HepG2 (cell line): ENCODE measurements around the gene NDRG2. TPM values are rescaled to one million over a fixed set of nuclear protein-coding genes. Genes with fewer than 3 reads are reported as not detected.

Experiments
- GABPB1 ChIP-seq: IDR thresholded peaks from 2 replicates; pipeline ENCODE4 v1.6.1; 2016; ENCODE audit warnings: mild to moderate bottlenecking, missing genetic modification reagents, moderate library complexity, missing compliant biosample characterization
- IKZF4 ChIP-seq: sonication (generic); formaldehyde crosslinking; IDR thresholded peaks from 2 replicates; pipeline ENCODE4 v1.5.1; 2020; ENCODE audit warnings: borderline replicate concordance, mild to moderate bottlenecking, low read depth, missing genetic modification reagents; ENCODE audit errors: not compliant biosample characterization
- RBFOX2 ChIP-seq: fragments of 200-400 bp; formaldehyde crosslinking; IDR thresholded peaks from 2 replicates; pipeline ENCODE4 v1.6.1; 2017; ENCODE audit warnings: low read depth, mild to moderate bottlenecking, low read length
- ZBTB21 ChIP-seq: sonication (generic); formaldehyde crosslinking; IDR thresholded peaks from 2 replicates; pipeline ENCODE4 v1.4.0; 2020; ENCODE audit warnings: missing genetic modification reagents
- ZNF12 ChIP-seq: sonication (generic); formaldehyde crosslinking; IDR thresholded peaks from 2 replicates; pipeline ENCODE4 v1.5.0; 2020; ENCODE audit warnings: missing genetic modification reagents
- ZNF317 ChIP-seq: sonication (generic); formaldehyde crosslinking; IDR thresholded peaks from 2 replicates; pipeline ENCODE4 v1.5.0; 2020; ENCODE audit warnings: mild to moderate bottlenecking, missing genetic modification reagents
- ZNF678 ChIP-seq: sonication (generic); formaldehyde crosslinking; IDR thresholded peaks from 2 replicates; pipeline ENCODE4 v1.4.0; 2020; ENCODE audit warnings: mild to moderate bottlenecking, missing genetic modification reagents
- polyA plus RNA-seq, 8 experiments: library from polyadenylated mRNA; depleted of rRNA in 3 of 8; stranded (reverse) in 7 of 8; unstranded in 1 of 8; fragments of >200 nt; fragmentation: Illumina TruSeq in 4 of 8; extraction: Trizol in 4 of 8; gene quantifications; 2 replicates each; pipeline versions ENCODE4 v1.2.1 to v1.2.3, GENCODE V29; 2011 to 2016; ENCODE audit warnings: low read depth in 4 of 8, missing spikeins in 1 of 8, mixed read lengths in 1 of 8; ENCODE audit not compliant: insufficient read depth in 1 of 8
- total RNA-seq, 5 experiments: library from RNA; depleted of rRNA; stranded (reverse); fragments of >200 nt; fragmentation: Illumina TruSeq; extraction: Trizol; gene quantifications; 2 replicates each; pipeline ENCODE4 v1.2.3, GENCODE V29; 2016; ENCODE audit warnings: low read depth in 1 of 5
- TF ChIP-seq, protein P1 (sequence below), 2 experiments: sonication (generic) in 1 of 2; formaldehyde crosslinking in 1 of 2; IDR thresholded peaks; 2 replicates each; pipeline versions ENCODE4 v1.4.0 to v1.6.1; 2016 to 2020; ENCODE audit warnings: borderline replicate concordance in 1 of 2, low read depth in 1 of 2, mild to moderate bottlenecking in 1 of 2, missing genetic modification reagents in 1 of 2
- TF ChIP-seq, protein P2 (sequence below): sonication (generic); formaldehyde crosslinking; IDR thresholded peaks from 2 replicates; pipeline ENCODE4 v1.5.1; 2020; ENCODE audit warnings: mild to moderate bottlenecking, moderate library complexity, missing genetic modification reagents
- TF ChIP-seq, protein P3 (sequence below): sonication (generic); formaldehyde crosslinking; IDR thresholded peaks from 2 replicates; pipeline ENCODE4 v1.4.0; 2020; ENCODE audit warnings: mild to moderate bottlenecking, low read depth, missing genetic modification reagents
- TF ChIP-seq, protein P4 (sequence below): sonication (generic); formaldehyde crosslinking; IDR thresholded peaks from 2 replicates; pipeline ENCODE4 v1.5.1; 2020; ENCODE audit warnings: missing genetic modification reagents, mild to moderate bottlenecking, borderline replicate concordance
- TF ChIP-seq, protein P5 (sequence below): sonication (generic); formaldehyde crosslinking; IDR thresholded peaks from 2 replicates; pipeline ENCODE4 v1.4.0; 2020; ENCODE audit warnings: missing genetic modification reagents
- TF ChIP-seq, protein P6 (sequence below): sonication (generic); formaldehyde crosslinking; IDR thresholded peaks from 2 replicates; pipeline ENCODE4 v1.4.0; 2020; ENCODE audit warnings: mild to moderate bottlenecking, missing genetic modification reagents

NDRG2 gene
- total and polyA plus RNA-seq, 2 of the 13 experiments (the other 11 are each of a cell fraction or from before 2014, with no cell fraction given): 27.2 to 189 TPM

DNA sequence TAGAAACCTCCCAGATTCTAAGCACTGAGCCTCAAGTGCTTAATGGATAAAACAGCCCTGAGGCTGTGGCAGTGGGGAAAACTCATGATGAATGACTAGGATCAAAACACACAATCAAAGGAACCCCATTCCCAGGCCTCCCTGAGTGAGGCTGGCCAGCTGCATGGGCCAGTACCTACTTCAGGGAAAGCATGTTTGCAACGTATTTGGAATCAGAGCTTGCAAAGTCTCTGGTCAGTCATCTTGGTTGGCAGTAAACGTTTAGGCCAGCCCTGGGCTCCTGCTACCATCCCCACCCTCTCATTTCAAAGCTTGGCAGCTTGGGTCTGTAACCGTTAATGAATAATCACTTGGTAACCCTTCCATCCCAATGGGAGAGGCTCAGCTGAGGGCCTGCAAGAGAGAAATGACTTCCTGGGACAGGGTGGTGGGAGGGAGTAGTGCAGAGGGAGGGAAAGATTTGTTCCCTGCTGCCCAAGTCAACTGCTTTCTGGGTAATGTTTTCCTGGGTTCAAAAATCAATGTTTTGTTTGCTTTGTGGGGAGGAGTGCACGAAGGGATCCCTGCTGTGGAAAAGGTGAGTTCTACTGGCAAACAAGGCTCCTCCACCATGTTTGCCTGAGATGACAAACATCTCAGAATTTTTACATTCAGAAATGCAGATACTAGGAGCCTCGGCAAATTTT is 30.7 kb upstream of the NDRG2 start (continued):
- TF ChIP-seq, protein P1, sequence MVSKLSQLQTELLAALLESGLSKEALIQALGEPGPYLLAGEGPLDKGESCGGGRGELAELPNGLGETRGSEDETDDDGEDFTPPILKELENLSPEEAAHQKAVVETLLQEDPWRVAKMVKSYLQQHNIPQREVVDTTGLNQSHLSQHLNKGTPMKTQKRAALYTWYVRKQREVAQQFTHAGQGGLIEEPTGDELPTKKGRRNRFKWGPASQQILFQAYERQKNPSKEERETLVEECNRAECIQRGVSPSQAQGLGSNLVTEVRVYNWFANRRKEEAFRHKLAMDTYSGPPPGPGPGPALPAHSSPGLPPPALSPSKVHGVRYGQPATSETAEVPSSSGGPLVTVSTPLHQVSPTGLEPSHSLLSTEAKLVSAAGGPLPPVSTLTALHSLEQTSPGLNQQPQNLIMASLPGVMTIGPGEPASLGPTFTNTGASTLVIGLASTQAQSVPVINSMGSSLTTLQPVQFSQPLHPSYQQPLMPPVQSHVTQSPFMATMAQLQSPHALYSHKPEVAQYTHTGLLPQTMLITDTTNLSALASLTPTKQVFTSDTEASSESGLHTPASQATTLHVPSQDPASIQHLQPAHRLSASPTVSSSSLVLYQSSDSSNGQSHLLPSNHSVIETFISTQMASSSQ (IDR thresholded peaks at IDR 0.05; ENCODE audit: low read depth): peak; percentile 91
- TF ChIP-seq, protein P1 (CRISPR knock-in tag; IDR thresholded peaks at IDR 0.05; ENCODE audit: borderline replicate concordance): peak; percentile 91
- TF ChIP-seq, protein P2, sequence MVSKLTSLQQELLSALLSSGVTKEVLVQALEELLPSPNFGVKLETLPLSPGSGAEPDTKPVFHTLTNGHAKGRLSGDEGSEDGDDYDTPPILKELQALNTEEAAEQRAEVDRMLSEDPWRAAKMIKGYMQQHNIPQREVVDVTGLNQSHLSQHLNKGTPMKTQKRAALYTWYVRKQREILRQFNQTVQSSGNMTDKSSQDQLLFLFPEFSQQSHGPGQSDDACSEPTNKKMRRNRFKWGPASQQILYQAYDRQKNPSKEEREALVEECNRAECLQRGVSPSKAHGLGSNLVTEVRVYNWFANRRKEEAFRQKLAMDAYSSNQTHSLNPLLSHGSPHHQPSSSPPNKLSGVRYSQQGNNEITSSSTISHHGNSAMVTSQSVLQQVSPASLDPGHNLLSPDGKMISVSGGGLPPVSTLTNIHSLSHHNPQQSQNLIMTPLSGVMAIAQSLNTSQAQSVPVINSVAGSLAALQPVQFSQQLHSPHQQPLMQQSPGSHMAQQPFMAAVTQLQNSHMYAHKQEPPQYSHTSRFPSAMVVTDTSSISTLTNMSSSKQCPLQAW (CRISPR knock-in tag): peak; percentile 97
- TF ChIP-seq ZNF678 (no peak), ZBTB21 (CRISPR knock-in tag) (no peak), RBFOX2 (peak; percentile 63), ZNF317 (CRISPR knock-in tag) (0 out of 2 replicates have a peak, but pooled peaks have one; percentile 38), IKZF4 (peak; percentile 66), GABPB1 (CRISPR knock-in tag) (peak; percentile 56; the same call in 1 of the 2 replicates), ZNF12 (CRISPR knock-in tag) (peak; percentile 41; the same call in 1 of the 2 replicates)
- TF ChIP-seq, protein P3, sequence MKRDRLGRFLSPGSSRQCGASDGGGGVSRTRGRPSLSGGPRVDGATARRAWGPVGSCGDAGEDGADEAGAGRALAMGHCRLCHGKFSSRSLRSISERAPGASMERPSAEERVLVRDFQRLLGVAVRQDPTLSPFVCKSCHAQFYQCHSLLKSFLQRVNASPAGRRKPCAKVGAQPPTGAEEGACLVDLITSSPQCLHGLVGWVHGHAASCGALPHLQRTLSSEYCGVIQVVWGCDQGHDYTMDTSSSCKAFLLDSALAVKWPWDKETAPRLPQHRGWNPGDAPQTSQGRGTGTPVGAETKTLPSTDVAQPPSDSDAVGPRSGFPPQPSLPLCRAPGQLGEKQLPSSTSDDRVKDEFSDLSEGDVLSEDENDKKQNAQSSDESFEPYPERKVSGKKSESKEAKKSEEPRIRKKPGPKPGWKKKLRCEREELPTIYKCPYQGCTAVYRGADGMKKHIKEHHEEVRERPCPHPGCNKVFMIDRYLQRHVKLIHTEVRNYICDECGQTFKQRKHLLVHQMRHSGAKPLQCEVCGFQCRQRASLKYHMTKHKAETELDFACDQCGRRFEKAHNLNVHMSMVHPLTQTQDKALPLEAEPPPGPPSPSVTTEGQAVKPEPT (CRISPR knock-in tag): no peak
- TF ChIP-seq, protein P4, sequence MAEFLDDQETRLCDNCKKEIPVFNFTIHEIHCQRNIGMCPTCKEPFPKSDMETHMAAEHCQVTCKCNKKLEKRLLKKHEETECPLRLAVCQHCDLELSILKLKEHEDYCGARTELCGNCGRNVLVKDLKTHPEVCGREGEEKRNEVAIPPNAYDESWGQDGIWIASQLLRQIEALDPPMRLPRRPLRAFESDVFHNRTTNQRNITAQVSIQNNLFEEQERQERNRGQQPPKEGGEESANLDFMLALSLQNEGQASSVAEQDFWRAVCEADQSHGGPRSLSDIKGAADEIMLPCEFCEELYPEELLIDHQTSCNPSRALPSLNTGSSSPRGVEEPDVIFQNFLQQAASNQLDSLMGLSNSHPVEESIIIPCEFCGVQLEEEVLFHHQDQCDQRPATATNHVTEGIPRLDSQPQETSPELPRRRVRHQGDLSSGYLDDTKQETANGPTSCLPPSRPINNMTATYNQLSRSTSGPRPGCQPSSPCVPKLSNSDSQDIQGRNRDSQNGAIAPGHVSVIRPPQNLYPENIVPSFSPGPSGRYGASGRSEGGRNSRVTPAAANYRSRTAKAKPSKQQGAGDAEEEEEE (CRISPR knock-in tag): no peak
- TF ChIP-seq, protein P5, sequence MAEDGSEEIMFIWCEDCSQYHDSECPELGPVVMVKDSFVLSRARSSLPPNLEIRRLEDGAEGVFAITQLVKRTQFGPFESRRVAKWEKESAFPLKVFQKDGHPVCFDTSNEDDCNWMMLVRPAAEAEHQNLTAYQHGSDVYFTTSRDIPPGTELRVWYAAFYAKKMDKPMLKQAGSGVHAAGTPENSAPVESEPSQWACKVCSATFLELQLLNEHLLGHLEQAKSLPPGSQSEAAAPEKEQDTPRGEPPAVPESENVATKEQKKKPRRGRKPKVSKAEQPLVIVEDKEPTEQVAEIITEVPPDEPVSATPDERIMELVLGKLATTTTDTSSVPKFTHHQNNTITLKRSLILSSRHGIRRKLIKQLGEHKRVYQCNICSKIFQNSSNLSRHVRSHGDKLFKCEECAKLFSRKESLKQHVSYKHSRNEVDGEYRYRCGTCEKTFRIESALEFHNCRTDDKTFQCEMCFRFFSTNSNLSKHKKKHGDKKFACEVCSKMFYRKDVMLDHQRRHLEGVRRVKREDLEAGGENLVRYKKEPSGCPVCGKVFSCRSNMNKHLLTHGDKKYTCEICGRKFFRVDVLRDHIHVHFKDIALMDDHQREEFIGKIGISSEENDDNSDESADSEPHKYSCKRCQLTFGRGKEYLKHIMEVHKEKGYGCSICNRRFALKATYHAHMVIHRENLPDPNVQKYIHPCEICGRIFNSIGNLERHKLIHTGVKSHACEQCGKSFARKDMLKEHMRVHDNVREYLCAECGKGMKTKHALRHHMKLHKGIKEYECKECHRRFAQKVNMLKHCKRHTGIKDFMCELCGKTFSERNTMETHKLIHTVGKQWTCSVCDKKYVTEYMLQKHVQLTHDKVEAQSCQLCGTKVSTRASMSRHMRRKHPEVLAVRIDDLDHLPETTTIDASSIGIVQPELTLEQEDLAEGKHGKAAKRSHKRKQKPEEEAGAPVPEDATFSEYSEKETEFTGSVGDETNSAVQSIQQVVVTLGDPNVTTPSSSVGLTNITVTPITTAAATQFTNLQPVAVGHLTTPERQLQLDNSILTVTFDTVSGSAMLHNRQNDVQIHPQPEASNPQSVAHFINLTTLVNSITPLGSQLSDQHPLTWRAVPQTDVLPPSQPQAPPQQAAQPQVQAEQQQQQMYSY (CRISPR knock-in tag): 0 out of 2 replicates have a peak, but pooled peaks have one; percentile 58
- TF ChIP-seq, protein P6, sequence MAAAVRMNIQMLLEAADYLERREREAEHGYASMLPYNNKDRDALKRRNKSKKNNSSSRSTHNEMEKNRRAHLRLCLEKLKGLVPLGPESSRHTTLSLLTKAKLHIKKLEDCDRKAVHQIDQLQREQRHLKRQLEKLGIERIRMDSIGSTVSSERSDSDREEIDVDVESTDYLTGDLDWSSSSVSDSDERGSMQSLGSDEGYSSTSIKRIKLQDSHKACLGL (CRISPR knock-in tag): no peak
